GM12874 (cell line): ENCODE data around the gene JAKMIP1.

ENCODE experiments used
- CTCF ChIP-seq: IDR thresholded peaks from 2 replicates; pipeline ENCODE4 v1.5.1; 2011; ENCODE audit warnings: low read depth, mild to moderate bottlenecking, control low read depth, low read length, moderate library complexity; ENCODE audit not compliant: insufficient read depth

Gene JAKMIP1

GRCh38 chr4:5998333-5998936 is 201.9 kb downstream of the JAKMIP1 start:
- peak; percentile 91 for TF ChIP-seq CTCF

- no peak for TF ChIP-seq CTCF
Observed at GRCh38 chr4:5996641-5997040, 203.7 kb downstream of the JAKMIP1 start.

- no peak for TF ChIP-seq CTCF
Observed at GRCh38 chr4:5995901-5996623, 204.3 kb downstream of the JAKMIP1 start.

- TF ChIP-seq CTCF: no peak
Observed at GRCh38 chr4:5993876-5994811, 206.2 kb downstream of the JAKMIP1 start.

GRCh38 chr4:5992828-5993321 is 207.5 kb downstream of the JAKMIP1 start:
- TF ChIP-seq CTCF: no peak

- no peak for TF ChIP-seq CTCF
Observed at GRCh38 chr4:5992171-5992827, 208.1 kb downstream of the JAKMIP1 start.
